ENCODE results near the gene MAP2K1.

DNA sequence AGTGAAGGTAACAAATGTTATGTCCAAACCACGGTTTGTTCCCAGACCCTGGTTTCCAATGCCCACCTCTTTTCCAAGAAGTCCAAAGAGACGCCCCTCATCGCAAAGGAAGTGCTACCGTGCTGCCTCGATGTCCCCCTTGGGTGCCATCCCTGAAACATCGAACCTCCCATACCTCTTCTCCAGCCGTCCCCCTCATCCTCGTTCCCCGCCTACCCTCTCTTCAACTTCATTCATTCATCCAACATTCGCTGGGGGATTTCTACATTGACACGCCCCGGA, 30.7 kb upstream of the MAP2K1 start:
- TF ChIP-seq POLR2A (IDR thresholded peaks at IDR 0.05; ENCODE audit: low read depth) (no peak), EP300 (IDR thresholded peaks at IDR 0.05) (no peak)
- TF ChIP-seq, protein P1, sequence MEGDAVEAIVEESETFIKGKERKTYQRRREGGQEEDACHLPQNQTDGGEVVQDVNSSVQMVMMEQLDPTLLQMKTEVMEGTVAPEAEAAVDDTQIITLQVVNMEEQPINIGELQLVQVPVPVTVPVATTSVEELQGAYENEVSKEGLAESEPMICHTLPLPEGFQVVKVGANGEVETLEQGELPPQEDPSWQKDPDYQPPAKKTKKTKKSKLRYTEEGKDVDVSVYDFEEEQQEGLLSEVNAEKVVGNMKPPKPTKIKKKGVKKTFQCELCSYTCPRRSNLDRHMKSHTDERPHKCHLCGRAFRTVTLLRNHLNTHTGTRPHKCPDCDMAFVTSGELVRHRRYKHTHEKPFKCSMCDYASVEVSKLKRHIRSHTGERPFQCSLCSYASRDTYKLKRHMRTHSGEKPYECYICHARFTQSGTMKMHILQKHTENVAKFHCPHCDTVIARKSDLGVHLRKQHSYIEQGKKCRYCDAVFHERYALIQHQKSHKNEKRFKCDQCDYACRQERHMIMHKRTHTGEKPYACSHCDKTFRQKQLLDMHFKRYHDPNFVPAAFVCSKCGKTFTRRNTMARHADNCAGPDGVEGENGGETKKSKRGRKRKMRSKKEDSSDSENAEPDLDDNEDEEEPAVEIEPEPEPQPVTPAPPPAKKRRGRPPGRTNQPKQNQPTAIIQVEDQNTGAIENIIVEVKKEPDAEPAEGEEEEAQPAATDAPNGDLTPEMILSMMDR (IDR thresholded peaks at IDR 0.05), result no peak
